OCI-M2 (cell line): Measurements from ENCODE around the gene LRIT3.
"Not testable (repeated sequence)": the region's sequence is repeated elsewhere in the genome, so short reads cannot be mapped to it uniquely, and the experiment has no call there.

Experiments used
- DNase-seq: peaks from one replicate; lab custom pipeline; 2025; ENCODE audit not compliant: unreplicated experiment; lab: John Stamatoyannopoulos, UW

The LRIT3 gene

DNA sequence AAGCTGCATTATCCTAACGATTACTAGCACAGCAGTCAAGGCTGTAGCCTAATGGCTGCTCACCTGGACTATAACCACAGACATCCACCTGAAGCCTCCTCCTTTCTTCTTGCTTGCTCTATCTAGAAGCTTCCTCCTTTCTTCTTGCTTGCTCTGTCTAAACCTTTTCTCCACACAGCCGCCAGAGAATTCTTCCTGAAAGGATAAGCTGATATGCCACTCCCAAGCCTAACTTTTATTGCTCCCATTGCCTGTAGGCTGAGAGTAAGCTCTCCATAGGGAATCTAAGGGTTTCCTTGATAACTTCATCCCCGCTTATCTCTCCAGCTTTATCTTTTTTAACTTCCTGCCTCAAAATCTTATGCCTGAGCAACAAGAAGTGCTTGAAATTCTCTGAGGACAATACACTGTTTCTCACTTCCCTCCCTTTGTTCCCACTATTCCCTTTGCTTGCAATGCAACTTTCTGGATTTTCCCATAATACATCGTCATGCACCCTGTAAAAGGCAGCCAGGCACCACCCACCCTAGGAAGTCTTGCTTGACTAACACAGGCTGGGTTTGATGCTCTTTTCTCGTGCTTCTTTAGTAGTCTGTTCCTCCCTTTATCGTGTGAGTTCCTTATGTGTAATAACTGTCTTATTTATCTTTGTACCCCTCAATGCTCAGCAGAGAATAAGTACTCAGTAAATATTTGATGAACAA lies 1.4 kb upstream of the LRIT3 start:
- DNase-seq = no peak

DNA sequence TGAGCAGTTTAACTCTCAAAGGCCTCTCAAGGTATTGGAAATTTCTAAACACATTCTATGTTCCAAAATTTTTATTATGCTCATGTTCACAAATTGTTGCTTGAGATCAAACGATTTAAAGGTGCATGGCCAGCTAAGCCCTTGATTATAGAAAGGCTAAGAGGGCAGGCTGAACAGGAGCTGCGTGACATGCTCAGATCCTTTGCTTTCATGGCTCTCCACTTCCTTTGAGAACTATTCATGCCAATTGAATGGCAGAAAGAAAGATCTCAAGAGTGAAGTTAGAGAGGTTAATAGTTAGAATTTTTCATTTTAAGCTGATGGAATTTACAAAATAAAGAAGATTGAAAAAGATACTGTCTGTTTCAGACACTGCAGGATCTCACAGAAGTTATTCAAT lies 594 bp downstream of the LRIT3 start:
- no peak for DNase-seq

DNA sequence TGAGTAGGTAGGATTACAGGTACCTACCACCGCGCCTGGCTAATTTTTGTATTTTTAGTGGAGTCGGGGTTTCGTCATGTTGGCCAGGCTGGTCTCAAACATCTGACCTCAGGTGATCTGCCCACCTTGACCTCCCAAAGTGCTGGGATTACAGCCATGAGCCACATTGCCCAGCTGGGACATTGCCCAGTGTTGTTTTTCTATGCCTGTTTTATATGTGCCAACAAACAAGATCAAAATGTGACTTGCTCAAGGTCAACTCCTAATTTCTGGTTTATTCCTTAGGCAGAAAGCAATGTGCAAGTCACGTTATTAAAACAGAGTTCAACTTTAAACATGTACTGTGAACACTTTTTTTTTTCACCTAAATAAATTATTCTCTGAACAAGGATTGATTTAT lies 2.7 kb downstream of the LRIT3 start:
- DNase-seq = no peak

DNA sequence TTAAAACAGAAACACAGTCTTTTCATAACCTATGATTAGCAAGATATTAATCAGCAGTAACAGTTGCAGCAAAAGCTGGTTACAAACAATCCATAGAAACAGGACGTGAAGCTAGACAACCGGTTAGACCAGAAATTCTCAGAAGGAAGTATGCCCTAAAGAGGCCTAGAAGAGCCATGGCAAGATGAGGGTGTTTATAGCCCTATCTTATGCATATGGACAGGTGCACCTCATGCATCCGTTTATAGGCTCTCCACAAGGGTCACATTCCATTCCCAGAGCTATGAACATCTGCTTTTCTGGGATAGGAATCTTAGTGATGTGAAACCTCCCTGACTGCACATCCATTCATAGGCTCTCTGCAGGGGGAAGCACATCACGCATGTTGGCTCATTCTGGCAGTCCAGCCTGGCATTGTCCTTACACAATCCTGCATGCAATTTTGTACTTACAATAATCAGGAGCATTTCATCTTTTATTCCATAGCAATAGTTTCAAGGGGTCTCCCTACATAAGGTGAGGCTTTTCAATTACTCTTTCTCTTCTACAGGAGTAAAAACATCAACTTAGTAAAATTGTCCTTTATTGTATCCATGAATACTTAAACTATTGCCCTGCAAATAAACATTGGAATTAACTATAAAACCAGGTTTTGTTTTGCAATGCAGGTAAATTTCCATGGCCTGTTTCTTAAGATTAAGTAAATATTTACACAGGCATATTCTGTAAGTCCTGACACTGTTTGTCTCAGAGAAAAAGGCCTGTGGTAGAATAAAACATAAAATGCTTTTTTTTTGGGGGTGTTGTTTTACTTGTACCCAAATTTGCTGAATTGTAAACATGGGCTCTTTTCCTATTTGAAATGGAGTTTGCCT lies 11.8 kb downstream of the LRIT3 start:
- not testable (repeated sequence) for DNase-seq

DNA sequence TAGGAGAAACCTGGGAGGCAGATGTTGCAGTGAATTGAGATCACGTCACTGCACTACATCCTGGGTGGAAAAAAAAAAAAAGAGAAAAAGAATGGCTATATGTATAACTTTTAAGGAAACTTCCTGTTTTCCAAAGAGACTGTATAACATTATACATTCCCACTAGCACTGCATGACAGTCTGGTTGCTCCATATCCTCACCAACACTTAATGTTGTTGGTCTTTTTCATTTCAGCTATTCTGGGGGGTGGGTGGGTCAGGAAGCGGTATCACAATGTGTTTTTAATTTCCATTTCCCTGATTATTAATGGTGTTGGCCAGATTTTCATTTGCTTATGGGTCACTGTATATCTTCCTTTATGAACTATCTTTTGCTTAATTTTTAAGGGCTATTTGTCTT lies 13.4 kb downstream of the LRIT3 start:
- no peak for DNase-seq

DNA sequence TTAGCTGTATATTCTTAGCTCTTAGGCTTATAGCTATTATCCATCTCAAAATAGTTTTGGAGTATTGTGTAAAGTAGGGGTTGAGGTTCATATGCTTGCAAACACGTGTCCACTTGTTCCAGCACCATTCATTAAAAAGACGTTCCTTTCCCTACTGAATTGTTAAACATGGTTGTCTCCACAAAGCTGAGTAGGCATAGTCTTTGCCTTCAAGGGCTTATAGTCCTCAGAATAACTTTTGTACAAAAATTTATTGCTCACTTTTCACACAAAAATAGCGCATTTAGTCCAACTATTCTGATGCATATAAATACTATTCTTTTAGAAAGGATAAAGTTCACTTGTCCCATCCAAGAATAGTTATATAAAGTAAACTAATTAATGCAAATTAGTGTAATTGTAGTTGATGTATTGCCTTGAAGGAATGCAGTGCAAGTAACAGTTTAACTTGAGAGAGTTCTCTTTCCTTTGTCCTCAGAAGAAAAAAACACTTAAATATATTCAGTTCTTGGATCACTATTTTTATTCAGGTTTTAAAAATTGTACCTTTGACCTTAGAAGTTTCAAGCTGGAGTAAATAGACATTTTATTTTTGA lies 14.1 kb downstream of the LRIT3 start:
- DNase-seq = no peak

DNA sequence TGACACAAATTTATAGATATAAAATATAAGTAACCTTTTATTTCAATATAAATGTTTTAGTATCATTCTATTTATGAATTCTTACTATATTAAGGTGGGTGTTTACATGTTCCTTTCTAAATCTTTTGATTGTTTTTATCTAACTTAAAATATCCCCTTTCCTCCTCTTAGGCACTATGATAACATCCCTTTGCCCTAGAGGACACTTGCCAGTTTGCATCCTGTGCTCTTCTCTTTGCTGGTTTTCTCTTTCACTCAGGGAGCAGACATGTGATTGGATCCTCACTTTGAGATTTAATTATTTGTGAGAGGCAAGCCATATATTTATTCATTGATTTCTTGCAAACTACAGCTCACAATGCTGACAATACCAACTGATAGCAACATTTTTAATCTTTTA lies 16.2 kb downstream of the LRIT3 start:
- no peak for DNase-seq

DNA sequence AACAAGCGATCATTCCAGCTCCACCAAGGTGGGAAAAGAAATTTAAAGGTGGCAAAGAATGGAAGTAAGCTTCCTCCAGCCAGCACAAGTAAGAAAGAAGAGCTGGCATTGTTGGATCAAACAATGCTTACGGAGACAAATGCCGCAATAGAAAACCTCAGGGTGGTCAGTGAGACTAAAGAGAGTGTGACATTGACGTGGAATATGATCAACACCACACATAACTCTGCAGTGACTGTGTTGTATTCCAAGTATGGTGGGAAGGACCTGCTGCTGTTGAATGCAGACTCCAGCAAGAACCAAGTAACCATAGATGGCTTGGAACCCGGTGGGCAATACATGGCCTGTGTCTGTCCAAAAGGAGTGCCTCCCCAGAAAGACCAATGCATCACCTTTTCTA lies 22.2 kb downstream of the LRIT3 start:
- DNase-seq = no peak

DNA sequence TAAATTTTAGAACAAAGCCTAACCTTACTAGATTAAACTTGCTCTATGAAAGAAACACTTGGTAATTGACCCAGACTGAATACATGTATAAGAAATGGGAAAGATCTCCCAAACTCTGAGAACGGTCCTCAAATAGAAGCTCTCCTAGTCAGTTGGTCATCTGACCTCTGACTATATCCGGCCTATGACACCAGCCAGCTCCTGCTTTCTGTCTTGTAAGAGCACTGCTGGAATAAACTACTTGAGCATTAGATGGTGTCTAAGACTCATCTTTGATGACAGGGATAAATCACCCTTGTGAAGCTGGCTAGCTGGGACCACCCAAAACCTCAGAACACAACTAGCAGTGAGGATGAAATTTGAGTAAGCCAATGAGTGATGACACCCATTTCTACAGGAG lies 24.2 kb downstream of the LRIT3 start:
- DNase-seq = no peak

DNA sequence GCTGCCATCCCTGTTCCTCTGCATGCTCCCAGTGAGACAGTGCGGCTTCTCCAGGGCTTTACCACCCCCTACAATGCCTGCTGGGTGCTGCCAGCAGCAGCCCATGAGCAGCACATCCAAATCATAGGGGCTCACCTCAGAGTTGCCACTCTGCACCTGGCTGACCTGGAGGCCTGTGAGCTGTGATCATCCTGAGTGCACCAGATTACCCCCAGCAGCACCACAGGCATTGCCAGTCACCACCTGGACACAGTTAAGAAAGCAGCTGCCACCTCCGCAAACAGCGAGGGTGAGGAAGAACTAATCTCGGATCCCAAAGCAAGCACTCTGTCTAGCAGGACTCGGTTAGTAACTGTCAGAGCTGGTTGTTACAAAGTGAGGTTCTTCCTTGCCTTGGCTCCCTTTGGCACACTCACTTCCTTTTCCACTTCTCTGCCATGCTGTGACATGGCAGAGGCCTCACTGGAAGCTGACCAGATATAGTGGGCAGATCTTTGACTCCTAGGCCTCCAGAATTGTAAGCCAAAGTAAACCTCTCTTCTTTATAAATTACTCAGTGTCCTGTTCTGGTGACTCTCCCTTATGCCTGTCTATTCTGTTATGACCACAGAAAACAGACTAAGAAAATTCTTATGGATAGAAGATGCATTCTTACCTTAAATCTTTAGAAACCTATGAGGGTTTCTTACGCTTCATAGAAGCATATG lies 25.2 kb downstream of the LRIT3 start:
- DNase-seq = no peak

DNA sequence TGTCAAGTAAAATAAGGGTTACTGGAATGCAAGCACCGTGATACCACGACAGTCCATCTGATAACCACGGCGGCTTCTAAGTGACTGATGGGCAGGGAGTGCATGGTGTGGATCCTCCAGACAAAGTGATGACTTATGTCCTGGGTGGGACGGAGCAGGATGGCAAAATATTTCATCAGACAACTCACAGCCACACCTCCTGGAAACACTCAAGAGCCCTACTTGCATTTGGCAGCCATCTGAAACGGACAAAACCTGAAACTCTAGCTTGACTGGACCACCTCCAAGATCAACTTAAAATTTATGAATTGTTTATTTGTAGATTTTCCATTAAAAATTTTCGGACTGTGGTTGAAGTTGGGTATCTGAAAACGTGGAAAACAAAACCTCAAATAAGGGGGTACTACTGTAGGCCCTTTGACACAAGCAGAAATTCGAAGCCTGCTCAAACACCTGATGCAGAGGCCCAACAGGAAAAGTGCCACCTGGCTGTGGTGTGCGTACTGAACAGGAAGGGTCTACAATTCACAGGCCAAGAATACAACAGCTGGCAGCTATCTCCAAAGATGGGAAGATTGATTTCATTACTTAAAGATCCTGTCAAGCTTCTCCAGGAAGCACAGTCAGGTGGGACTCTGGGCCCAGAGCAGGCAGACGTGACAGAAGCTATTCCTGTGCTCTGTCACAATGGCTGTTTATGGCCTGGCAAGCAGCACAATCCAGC lies 26.0 kb downstream of the LRIT3 start:
- DNase-seq = no peak

DNA sequence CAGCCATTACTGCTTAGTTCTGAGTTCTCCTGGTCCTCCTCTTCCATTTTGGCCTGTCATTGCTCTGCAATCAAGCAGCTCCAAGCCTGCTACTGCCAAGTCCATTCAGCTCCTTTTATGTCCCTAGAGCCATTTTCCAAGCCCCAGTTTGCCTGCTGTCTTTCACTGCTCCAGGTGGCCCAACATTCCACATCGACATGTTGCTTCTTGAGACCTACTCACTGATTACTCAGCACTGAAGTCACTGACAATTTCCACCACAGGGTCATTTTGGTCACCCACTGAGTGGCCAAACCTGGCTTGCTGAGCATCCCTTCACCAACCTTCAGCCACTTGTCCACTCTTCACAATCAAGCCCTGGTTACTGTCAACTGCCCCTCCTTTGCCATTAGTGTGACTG lies 27.2 kb downstream of the LRIT3 start:
- DNase-seq = no peak

DNA sequence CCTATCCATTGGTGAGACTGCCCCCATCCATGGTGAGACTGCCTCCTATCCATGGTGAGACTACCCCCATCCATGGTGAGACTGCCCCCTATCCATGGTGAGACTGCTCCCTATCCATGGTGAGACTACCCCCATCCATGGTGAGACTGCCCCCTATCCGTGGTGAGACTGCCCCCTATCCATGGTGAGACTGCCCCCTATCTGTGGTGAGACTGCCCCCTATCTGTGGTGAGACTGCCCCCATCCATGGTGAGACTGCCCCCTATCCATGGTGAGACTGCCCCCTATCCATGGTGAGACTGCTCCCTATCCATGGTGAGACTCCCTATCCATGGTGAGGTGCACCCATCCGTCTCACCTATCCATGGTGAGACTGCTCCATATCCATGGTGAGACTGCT lies 27.6 kb downstream of the LRIT3 start:
- DNase-seq = not testable (repeated sequence)

DNA sequence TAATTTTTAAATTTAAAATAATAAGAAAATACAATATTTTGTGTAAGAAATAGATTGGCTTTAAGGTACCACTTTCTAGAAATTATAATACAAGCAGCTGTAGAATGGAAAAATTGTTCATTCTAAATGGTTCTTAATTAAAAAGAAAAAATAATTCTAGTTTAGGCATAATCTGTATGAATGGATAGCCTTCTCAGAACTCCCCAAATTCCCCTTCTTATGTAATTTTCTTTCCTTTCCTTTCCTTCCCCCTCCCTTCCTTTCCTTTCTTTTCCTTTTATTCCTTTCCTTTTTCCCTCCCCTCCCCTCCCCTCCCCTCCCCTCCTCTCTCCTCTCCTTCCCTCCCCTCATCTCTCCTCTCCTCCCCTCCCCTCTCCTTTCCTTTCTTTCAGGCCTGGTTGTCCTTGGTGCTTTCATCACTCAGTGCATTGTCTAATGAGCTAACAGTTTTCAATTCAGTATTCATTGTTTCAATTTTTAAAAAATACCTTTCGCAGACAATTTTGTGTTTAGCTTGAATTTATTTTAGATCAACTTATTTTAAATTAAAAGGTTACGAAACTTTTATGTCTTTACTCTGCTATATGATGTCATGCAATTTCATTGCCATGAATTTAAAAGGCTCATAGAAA lies 28.8 kb downstream of the LRIT3 start:
- DNase-seq = no peak

DNA sequence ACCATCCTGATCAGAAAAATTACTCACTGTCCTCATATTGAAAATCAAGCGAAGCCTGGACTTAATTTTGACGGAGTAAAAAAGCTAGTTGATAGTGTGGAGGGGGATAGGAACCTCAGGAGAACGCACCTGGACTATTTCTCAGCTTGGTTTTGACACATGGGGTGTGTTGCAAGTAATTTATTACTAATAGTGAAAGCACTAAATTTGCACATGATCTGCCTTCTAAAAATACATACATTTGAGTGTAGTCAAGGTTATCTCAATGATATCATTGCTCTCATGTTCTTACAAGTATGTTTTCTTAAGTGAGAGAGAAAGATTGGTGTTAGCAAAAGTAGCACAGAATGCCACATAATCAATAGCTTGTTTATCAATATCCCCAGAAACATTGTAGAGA lies 29.5 kb downstream of the LRIT3 start:
- DNase-seq = no peak

DNA sequence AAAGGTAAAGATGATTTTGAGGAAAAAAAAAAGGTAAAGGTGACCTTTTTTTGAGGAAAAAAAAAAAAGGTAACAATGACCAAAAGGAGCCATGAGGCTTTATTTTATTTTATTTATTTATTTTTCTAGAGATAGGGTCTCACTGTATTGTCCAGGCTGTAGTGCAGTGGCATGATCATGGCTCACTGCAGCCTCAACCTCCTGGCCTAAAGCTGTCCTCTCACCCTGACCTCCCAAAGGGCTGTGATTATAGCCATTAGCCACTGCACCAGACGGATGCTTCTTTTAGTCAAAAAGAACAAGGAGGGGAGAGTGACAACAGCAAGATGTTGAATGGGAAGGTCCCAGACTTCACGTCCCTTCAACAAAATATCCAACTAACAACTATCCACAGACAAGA lies 30.4 kb downstream of the LRIT3 start:
- no peak for DNase-seq

DNA sequence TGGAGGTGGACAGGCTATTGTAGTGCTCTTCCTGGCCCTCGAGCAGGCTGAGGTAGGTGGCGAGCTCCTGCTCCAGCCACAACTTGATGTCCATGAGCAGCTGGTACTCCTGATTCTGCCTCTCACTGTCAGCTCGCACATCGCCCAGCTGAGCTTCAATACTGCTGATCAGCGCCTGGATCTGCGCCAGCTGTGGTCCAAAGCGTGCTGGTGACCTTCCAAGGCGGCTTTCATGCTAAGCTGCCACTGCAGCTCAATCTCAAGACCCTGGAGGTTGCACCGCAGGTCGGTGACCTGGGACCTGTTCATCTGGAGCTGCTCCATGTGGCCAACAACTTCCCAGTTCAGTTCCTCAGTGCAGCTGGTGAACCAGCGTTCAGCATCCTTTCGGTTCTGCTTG lies 31.2 kb downstream of the LRIT3 start:
- no peak for DNase-seq

DNA sequence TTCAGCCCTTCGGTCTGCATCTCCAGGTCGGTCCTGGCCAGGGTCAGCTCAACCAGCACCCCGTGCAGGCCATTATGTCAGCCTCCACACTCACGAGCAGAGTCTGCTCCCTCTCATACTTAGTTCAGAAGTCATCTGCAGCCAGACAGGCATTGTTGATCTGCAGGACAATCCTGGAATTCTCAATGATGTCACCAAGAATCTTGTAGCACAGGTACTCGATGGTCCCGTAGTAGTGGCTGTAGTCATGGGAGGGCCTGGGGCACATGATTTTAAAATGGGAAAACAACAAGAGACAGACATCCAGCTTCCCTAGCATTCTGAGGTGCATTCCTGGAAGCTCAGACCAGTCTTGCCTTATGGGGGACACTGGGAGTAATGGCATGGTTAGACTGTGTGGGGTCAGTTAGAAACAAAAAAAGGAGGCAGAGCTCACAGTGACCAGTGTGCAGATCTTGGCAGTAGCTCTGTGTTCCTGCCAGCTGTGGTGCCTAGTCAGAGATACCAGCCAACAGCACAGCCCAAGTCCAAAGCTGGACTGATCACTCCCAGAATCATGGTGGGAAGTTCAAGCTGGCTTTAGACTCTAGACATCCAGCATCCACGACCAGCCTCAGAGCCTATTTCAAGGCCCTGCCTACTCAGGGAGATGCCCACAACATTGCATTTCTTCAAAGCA lies 31.9 kb downstream of the LRIT3 start:
- no peak for DNase-seq

DNA sequence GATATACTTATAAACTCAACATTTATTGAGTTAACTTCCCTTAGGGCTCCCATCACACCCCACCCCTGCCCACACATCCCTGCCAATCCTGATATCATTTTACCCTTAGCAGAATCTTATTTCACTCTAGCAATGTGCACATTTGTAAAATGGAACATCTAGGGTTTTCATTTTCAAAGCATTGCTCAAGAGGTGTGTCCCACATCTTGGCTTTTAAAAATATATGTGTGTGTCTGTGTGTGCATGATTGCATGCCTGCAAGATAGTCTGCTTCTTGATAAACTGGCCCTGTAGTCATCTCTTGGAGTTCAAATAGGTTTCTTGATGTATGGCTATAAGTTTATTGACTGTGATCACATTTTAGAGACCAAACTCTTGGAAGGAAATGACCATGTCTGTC lies 38.4 kb downstream of the LRIT3 start:
- DNase-seq = no peak

DNA sequence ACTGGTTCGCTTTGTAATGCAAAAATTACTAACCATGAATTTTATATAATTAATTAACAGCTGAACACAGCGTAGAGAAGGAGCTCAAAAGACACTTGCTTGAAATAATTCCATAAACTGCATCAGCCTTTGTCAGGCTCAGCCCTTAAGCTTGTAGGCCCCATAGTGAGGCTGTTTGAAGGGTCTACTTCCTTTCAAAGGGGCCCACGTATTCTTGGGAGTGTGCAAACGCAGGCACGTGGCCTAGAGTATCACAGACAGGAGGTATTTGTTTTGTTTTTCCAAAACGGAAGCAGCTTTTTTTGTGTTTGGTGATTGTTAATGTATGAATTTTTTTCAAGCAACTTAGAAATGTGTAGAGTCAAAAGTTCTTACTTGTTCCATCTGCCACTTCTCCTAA lies 39.2 kb downstream of the LRIT3 start:
- no peak for DNase-seq
